Kidney (tissue), 14 donors: ENCODE measurements around the gene ACKR3. TPM values are rescaled to one million over a fixed set of nuclear protein-coding genes. Genes with fewer than 3 reads are reported as not detected.
A peak's percentile ranks its signal among the peaks of the same experiment; 100 is the strongest.

Source experiments
- DNase-seq, 5 donors: peaks; one replicate each; pipeline ENCODE4 v3.0.0-alpha.2; 2013 to 2020
- FAIRE-seq: peaks from 2 replicates; lab custom pipeline; 2012; peaks lifted over from hg19 to GRCh38; lab: Jason Lieb, UNC
- H3K27ac ChIP-seq, 2 donors: one replicate each; pipeline ENCODE4 v1.7.0; 2013; ENCODE audit warnings: low read depth in 2 of 2, low read length in 2 of 2, inconsistent platforms in 1 of 2
- H3K27me3 ChIP-seq: one replicate; pipeline ENCODE4 v1.7.1; 2013; ENCODE audit warnings: low read length, inconsistent platforms; ENCODE audit not compliant: control insufficient read depth, insufficient read depth
- H3K36me3 ChIP-seq, 3 donors: one replicate each; pipeline versions ENCODE4 v1.7.0 to v1.7.1; 2013; ENCODE audit warnings: low read length in 3 of 3, control low read depth in 1 of 3, inconsistent platforms in 1 of 3; ENCODE audit not compliant: insufficient read depth in 3 of 3, control insufficient read depth in 2 of 3
- H3K4me1 ChIP-seq, 3 donors: one replicate each; pipeline versions ENCODE4 v1.7.0 to v1.7.1; 2013; ENCODE audit warnings: low read length in 3 of 3, inconsistent platforms in 1 of 3, low read depth in 1 of 3; ENCODE audit not compliant: control insufficient read depth in 2 of 3, insufficient read depth in 2 of 3
- H3K4me3 ChIP-seq, 3 donors: one replicate each; pipeline versions ENCODE4 v1.7.0 to v1.8.1; 2013; ENCODE audit warnings: low read length in 3 of 3, control low read depth in 1 of 3, inconsistent platforms in 1 of 3
- H3K9ac ChIP-seq, 3 donors: one replicate each; pipeline versions ENCODE4 v1.7.0 to v1.7.1; 2013; ENCODE audit warnings: low read length in 3 of 3, control low read depth in 1 of 3, inconsistent platforms in 1 of 3
- H3K9me3 ChIP-seq, 3 donors: one replicate each; pipeline versions ENCODE4 v1.7.0 to v1.7.1; 2013; ENCODE audit warnings: low read length in 3 of 3, control low read depth in 1 of 3, inconsistent platforms in 1 of 3; ENCODE audit not compliant: control insufficient read depth in 2 of 3, insufficient read depth in 1 of 3
- intact Hi-C: fragments of 100-400 bp; cut with DNase I; formaldehyde crosslinking; loops from one replicate; pipeline ENCODE4 v1.11.1; 2022
- polyA plus RNA-seq: library from polyadenylated mRNA; stranded (reverse); fragments of 350-450 nt; fragmentation: Illumina TruSeq; extraction: RNeasy Lipid Tissue Mini Kit (QIAGEN cat#74804); gene quantifications from one replicate; pipeline ENCODE4 v1.2.3, GENCODE V29; 2014; ENCODE audit warnings: low read depth, low replicate concordance; ENCODE audit not compliant: insufficient read depth
- total RNA-seq: library from RNA; stranded (reverse); fragmentation: NEBNext Ultra II Directional; extraction: Animal tissue kit (Norgen Biotek cat#: 25700); gene quantifications from one replicate; pipeline ENCODE4 v1.2.1, GENCODE V29; 2021
- TF ChIP-seq, protein P1 (sequence below): IDR thresholded peaks from 3 replicates; pipeline ENCODE4 v1.5.1; 2012; ENCODE audit warnings: mild to moderate bottlenecking, moderate library complexity, borderline replicate concordance; ENCODE audit not compliant: insufficient read depth; ENCODE audit errors: extremely low read depth
- donor health status: control.
- donor health status: control.
- donor health status: control.
- donor health status: control.
- donor health status: control.
- donor health status: DM: yes; HTN: yes; CAD: no.
- donor health status: Normal renal cell carcinoma (clear cell type).

The ACKR3 gene
- total and polyA plus RNA-seq, 2 donors from 2014 or later, result 6.9 to 8.7 TPM

GRCh38 chr2:236525411-236525997 is 44.1 kb upstream of the ACKR3 start:
- H3K9me3 ChIP-seq, result no peaks in the 10 kb centered on the region
- no peaks in the 10 kb centered on the region for H3K36me3 ChIP-seq
- DNase-seq (no peak), FAIRE-seq (no peak)
- intact Hi-C loops, result no loop called here
- no peak overlapping the region for H3K4me3 ChIP-seq
- H3K27ac ChIP-seq, result no peak overlapping the region
- TF ChIP-seq, protein P1, sequence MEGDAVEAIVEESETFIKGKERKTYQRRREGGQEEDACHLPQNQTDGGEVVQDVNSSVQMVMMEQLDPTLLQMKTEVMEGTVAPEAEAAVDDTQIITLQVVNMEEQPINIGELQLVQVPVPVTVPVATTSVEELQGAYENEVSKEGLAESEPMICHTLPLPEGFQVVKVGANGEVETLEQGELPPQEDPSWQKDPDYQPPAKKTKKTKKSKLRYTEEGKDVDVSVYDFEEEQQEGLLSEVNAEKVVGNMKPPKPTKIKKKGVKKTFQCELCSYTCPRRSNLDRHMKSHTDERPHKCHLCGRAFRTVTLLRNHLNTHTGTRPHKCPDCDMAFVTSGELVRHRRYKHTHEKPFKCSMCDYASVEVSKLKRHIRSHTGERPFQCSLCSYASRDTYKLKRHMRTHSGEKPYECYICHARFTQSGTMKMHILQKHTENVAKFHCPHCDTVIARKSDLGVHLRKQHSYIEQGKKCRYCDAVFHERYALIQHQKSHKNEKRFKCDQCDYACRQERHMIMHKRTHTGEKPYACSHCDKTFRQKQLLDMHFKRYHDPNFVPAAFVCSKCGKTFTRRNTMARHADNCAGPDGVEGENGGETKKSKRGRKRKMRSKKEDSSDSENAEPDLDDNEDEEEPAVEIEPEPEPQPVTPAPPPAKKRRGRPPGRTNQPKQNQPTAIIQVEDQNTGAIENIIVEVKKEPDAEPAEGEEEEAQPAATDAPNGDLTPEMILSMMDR, result no peak
- no peak overlapping the region for H3K9ac ChIP-seq
- no peaks in the 10 kb centered on the region for H3K27me3 ChIP-seq
- H3K4me1 ChIP-seq, result no peaks in the 10 kb centered on the region

GRCh38 chr2:236526455-236527158 is 43.0 kb upstream of the ACKR3 start:
- Histone ChIP-seq H3K27ac (no peak overlapping the region), H3K4me1 (no peaks in the 10 kb centered on the region), H3K9ac (no peak overlapping the region), H3K27me3 (no peaks in the 10 kb centered on the region), H3K4me3 (no peak overlapping the region), H3K36me3 (no peaks in the 10 kb centered on the region), H3K9me3 (no peaks in the 10 kb centered on the region)
- TF ChIP-seq, protein P1, result no peak
- DNase-seq (peak in 3 of 5 donors; percentile 62 to 85 (median 65)), FAIRE-seq (no peak)
- intact Hi-C loops, result no loop called here

- TF ChIP-seq, protein P1, result no peak
- Histone ChIP-seq H3K36me3 (no peaks in the 10 kb centered on the region), H3K27me3 (no peaks in the 10 kb centered on the region), H3K4me1 (no peaks in the 10 kb centered on the region), H3K9me3 (no peaks in the 10 kb centered on the region), H3K27ac (no peak overlapping the region), H3K9ac (no peak overlapping the region), H3K4me3 (no peak overlapping the region)
- intact Hi-C loops, result no loop called here
- FAIRE-seq, result no peak
- peak in 1 of 5 donors; percentile 70 for DNase-seq
Measured at GRCh38 chr2:236527159-236527630, 42.4 kb upstream of the ACKR3 start.
